ENCODE data around the gene C11orf24.
"Not testable (repeated sequence)": the region's sequence is repeated elsewhere in the genome, so short reads cannot be mapped to it uniquely, and the experiment has no call there.

C11orf24 gene

GRCh38 chr11:68309621-68310185 lies 37.9 kb upstream of the C11orf24 start:
- no peak overlapping the region for H3K9ac ChIP-seq (ENCODE audit: low read depth, low read length)
- peaks cover 18% of the 10 kb centered on the region for H3K4me1 ChIP-seq (ENCODE audit: control insufficient read depth, insufficient read depth, low read length)

GRCh38 chr11:68308068-68308467 lies 36.3 kb upstream of the C11orf24 start:
- H3K27me3 ChIP-seq (ENCODE audit: control insufficient read depth, insufficient read depth, low read length) = peaks cover 5% of the 10 kb centered on the region; the same call in 1 of the 2 replicates
- H3K36me3 ChIP-seq (ENCODE audit: control insufficient read depth, insufficient read depth, low read length) = no peaks in the 10 kb centered on the region
- H3K9me3 ChIP-seq (ENCODE audit: control insufficient read depth, insufficient read depth, low read length) = peaks cover 12% of the 10 kb centered on the region
- H3K27ac ChIP-seq (ENCODE audit: low read depth, low read length) = no peak overlapping the region
- no peak overlapping the region for H3K9ac ChIP-seq (ENCODE audit: low read depth, low read length)
- no peak overlapping the region for H3K4me3 ChIP-seq (ENCODE audit: low read depth, low read length)
- peaks cover 5% of the 10 kb centered on the region; the same call in 1 of the 2 replicates for H3K4me1 ChIP-seq (ENCODE audit: control insufficient read depth, insufficient read depth, low read length)

More at GRCh38 chr11:68309621-68310185, 37.9 kb upstream of the C11orf24 start:
- H3K9me3 ChIP-seq (ENCODE audit: control insufficient read depth, insufficient read depth, low read length) = peaks cover 3% of the 10 kb centered on the region
- no peak overlapping the region for H3K27ac ChIP-seq (ENCODE audit: low read depth, low read length)
- H3K4me3 ChIP-seq (ENCODE audit: low read depth, low read length) = no peak overlapping the region
- H3K36me3 ChIP-seq (ENCODE audit: control insufficient read depth, insufficient read depth, low read length) = no peaks in the 10 kb centered on the region
- peaks cover 5% of the 10 kb centered on the region; the same call in 1 of the 2 replicates for H3K27me3 ChIP-seq (ENCODE audit: control insufficient read depth, insufficient read depth, low read length)

GRCh38 chr11:68306636-68307035 lies 34.9 kb upstream of the C11orf24 start:
- peaks cover under 1% of the 10 kb centered on the region; the same call in 1 of the 2 replicates for H3K27me3 ChIP-seq (ENCODE audit: control insufficient read depth, insufficient read depth, low read length)
- H3K4me1 ChIP-seq (ENCODE audit: control insufficient read depth, insufficient read depth, low read length) = 0 out of 2 replicates have a peak, but pooled peaks cover under 1% of the 10 kb centered on the region
- H3K9me3 ChIP-seq (ENCODE audit: control insufficient read depth, insufficient read depth, low read length) = peaks cover 12% of the 10 kb centered on the region
- H3K4me3 ChIP-seq (ENCODE audit: low read depth, low read length) = no peak overlapping the region
- no peaks in the 10 kb centered on the region for H3K36me3 ChIP-seq (ENCODE audit: control insufficient read depth, insufficient read depth, low read length)
- H3K9ac ChIP-seq (ENCODE audit: low read depth, low read length) = no peak overlapping the region
- no peak overlapping the region for H3K27ac ChIP-seq (ENCODE audit: low read depth, low read length)

- Histone ChIP-seq H3K9ac (ENCODE audit: low read depth, low read length) (no peak overlapping the region), H3K27me3 (ENCODE audit: control insufficient read depth, insufficient read depth, low read length) (no peaks in the 10 kb centered on the region), H3K4me3 (ENCODE audit: low read depth, low read length) (no peak overlapping the region), H3K9me3 (ENCODE audit: control insufficient read depth, insufficient read depth, low read length) (peaks cover 12% of the 10 kb centered on the region), H3K27ac (ENCODE audit: low read depth, low read length) (no peak overlapping the region), H3K4me1 (ENCODE audit: control insufficient read depth, insufficient read depth, low read length) (no peaks in the 10 kb centered on the region), H3K36me3 (ENCODE audit: control insufficient read depth, insufficient read depth, low read length) (no peaks in the 10 kb centered on the region)
Measured at GRCh38 chr11:68303982-68304780, 32.4 kb upstream of the C11orf24 start.

GRCh38 chr11:68303083-68303482 lies 31.3 kb upstream of the C11orf24 start:
- Histone ChIP-seq H3K36me3 (ENCODE audit: control insufficient read depth, insufficient read depth, low read length) (no peaks in the 10 kb centered on the region), H3K4me1 (ENCODE audit: control insufficient read depth, insufficient read depth, low read length) (no peaks in the 10 kb centered on the region), H3K27ac (ENCODE audit: low read depth, low read length) (no peak overlapping the region), H3K9me3 (ENCODE audit: control insufficient read depth, insufficient read depth, low read length) (peaks cover 12% of the 10 kb centered on the region), H3K4me3 (ENCODE audit: low read depth, low read length) (no peak overlapping the region), H3K9ac (ENCODE audit: low read depth, low read length) (no peak overlapping the region), H3K27me3 (ENCODE audit: control insufficient read depth, insufficient read depth, low read length) (no peaks in the 10 kb centered on the region)

- Histone ChIP-seq H3K9ac (ENCODE audit: low read depth, low read length) (no peak overlapping the region), H3K4me1 (ENCODE audit: control insufficient read depth, insufficient read depth, low read length) (peaks cover 2% of the 10 kb centered on the region; the same call in 1 of the 2 replicates), H3K4me3 (ENCODE audit: low read depth, low read length) (no peak overlapping the region), H3K27me3 (ENCODE audit: control insufficient read depth, insufficient read depth, low read length) (no peaks in the 10 kb centered on the region), H3K27ac (ENCODE audit: low read depth, low read length) (no peak overlapping the region), H3K36me3 (ENCODE audit: control insufficient read depth, insufficient read depth, low read length) (no peaks in the 10 kb centered on the region), H3K9me3 (ENCODE audit: control insufficient read depth, insufficient read depth, low read length) (peaks cover 12% of the 10 kb centered on the region)
Measured at GRCh38 chr11:68302670-68303069, 30.9 kb upstream of the C11orf24 start.

- Histone ChIP-seq H3K9ac (ENCODE audit: low read depth, low read length) (no peak overlapping the region), H3K36me3 (ENCODE audit: control insufficient read depth, insufficient read depth, low read length) (no peaks in the 10 kb centered on the region), H3K27ac (ENCODE audit: low read depth, low read length) (no peak overlapping the region), H3K9me3 (ENCODE audit: control insufficient read depth, insufficient read depth, low read length) (peaks cover 12% of the 10 kb centered on the region), H3K27me3 (ENCODE audit: control insufficient read depth, insufficient read depth, low read length) (no peaks in the 10 kb centered on the region), H3K4me1 (ENCODE audit: control insufficient read depth, insufficient read depth, low read length) (peaks cover 2% of the 10 kb centered on the region; the same call in 1 of the 2 replicates), H3K4me3 (ENCODE audit: low read depth, low read length) (no peak overlapping the region)
Measured at GRCh38 chr11:68302256-68302655, 30.5 kb upstream of the C11orf24 start.

- Histone ChIP-seq H3K27me3 (ENCODE audit: control insufficient read depth, insufficient read depth, low read length) (no peaks in the 10 kb centered on the region; the same call in 1 of the 2 replicates), H3K27ac (ENCODE audit: low read depth, low read length) (no peak overlapping the region), H3K4me1 (ENCODE audit: control insufficient read depth, insufficient read depth, low read length) (peaks cover 2% of the 10 kb centered on the region; the same call in 1 of the 2 replicates), H3K9ac (ENCODE audit: low read depth, low read length) (no peak overlapping the region), H3K9me3 (ENCODE audit: control insufficient read depth, insufficient read depth, low read length) (peaks cover 12% of the 10 kb centered on the region), H3K36me3 (ENCODE audit: control insufficient read depth, insufficient read depth, low read length) (no peaks in the 10 kb centered on the region), H3K4me3 (ENCODE audit: low read depth, low read length) (no peak overlapping the region)
Measured at GRCh38 chr11:68300076-68300830, 28.5 kb upstream of the C11orf24 start.

- H3K4me1 ChIP-seq (ENCODE audit: control insufficient read depth, insufficient read depth, low read length); H3K9me3 ChIP-seq (ENCODE audit: control insufficient read depth, insufficient read depth, low read length); H3K4me3 ChIP-seq (ENCODE audit: low read depth, low read length); H3K36me3 ChIP-seq (ENCODE audit: control insufficient read depth, insufficient read depth, low read length); H3K27ac ChIP-seq (ENCODE audit: low read depth, low read length); H3K27me3 ChIP-seq (ENCODE audit: control insufficient read depth, insufficient read depth, low read length); H3K9ac ChIP-seq (ENCODE audit: low read depth, low read length): not testable (repeated sequence)
Measured at GRCh38 chr11:68299517-68299879, 27.7 kb upstream of the C11orf24 start.

GRCh38 chr11:68298659-68299516 lies 27.1 kb upstream of the C11orf24 start:
- Histone ChIP-seq H3K27me3 (ENCODE audit: control insufficient read depth, insufficient read depth, low read length) (no peaks in the 10 kb centered on the region; the same call in 1 of the 2 replicates), H3K4me3 (ENCODE audit: low read depth, low read length) (no peak overlapping the region), H3K36me3 (ENCODE audit: control insufficient read depth, insufficient read depth, low read length) (no peaks in the 10 kb centered on the region), H3K27ac (ENCODE audit: low read depth, low read length) (peak overlapping the region; percentile 12), H3K9ac (ENCODE audit: low read depth, low read length) (no peak overlapping the region), H3K9me3 (ENCODE audit: control insufficient read depth, insufficient read depth, low read length) (peaks cover under 1% of the 10 kb centered on the region; the same call in 1 of the 2 replicates), H3K4me1 (ENCODE audit: control insufficient read depth, insufficient read depth, low read length) (peaks cover 2% of the 10 kb centered on the region; the same call in 1 of the 2 replicates)
